ENCODE results near the gene LDAH. TPM values are rescaled to one million over a fixed set of nuclear protein-coding genes. Genes with fewer than 3 reads are reported as not detected.

LDAH gene
- total and polyA plus RNA-seq, 10 of the 15 experiments (the other 5 are each of a cell fraction or from before 2014, with no cell fraction given): 17.9 to 44.7 (median 30.0) TPM

GRCh38 chr2:20671036-20671735 is 151.7 kb downstream of the LDAH start:
- H3K4me1 ChIP-seq (ENCODE audit: control insufficient read depth, insufficient read depth, low read length): peaks cover 18% of the 10 kb centered on the region
- H3K79me2 ChIP-seq (ENCODE audit: control insufficient read depth, insufficient read depth, low read length): no peaks in the 10 kb centered on the region
- in situ Hi-C loops (cut with MboI): loop anchor here (25.0 kb wide), 1 partner anchor 441 kb away; the partner anchor contains the start of gene TDRD15
- no peak overlapping the region for H3K9ac ChIP-seq (ENCODE audit: control insufficient read depth, insufficient read depth, low read length)
- peaks cover 16 to 18% of the 10 kb centered on the region in 2 experiments for H3K27me3 ChIP-seq (replicated peaks in 1 of 2; ENCODE audit: control insufficient read depth in 2 of 2, insufficient read depth in 2 of 2, low read length in 1 of 2)
- FAIRE-seq (no peak), DNase-seq (ENCODE audit: low read depth, low spot score) (no peak), ATAC-seq (no peak)
- intact Hi-C loops (cut with micrococcal nuclease; ENCODE audit: unreplicated experiment): no loop called here
- ChIA-PET CTCF (interaction anchor here (2.3 kb wide), 1 partner anchor 20 kb away, joined by 12 read pairs; the partner anchor contains the start of gene HS1BP3), POLR2A (no interaction called here), SMC1A (ENCODE audit: uncharacterized antibody, unreplicated experiment) (no interaction called here), RAD21 (ENCODE audit: unreplicated experiment) (no interaction called here)
- WGBS (ENCODE audit: insufficient coverage, insufficient replicate concordance, low lambda C conversion rate, missing lambda C conversion rate): 92% methylated on average over 30 of the region's 60 CpGs
- no peak for TF ChIP-seq KAT2A (conservative IDR thresholded peaks at IDR 0.05; ENCODE audit: control insufficient read depth, low read depth, low read length)
- no peak for TF ChIP-seq POLR2AphosphoS5 (IDR thresholded peaks at IDR 0.05; ENCODE audit: low read length)
- no peak for TF ChIP-seq BCLAF1 (IDR thresholded peaks at IDR 0.05)
- TF ChIP-seq ZNF217 (IDR thresholded peaks at IDR 0.05): no peak
- no peak for TF ChIP-seq ZZZ3 (IDR thresholded peaks at IDR 0.05; ENCODE audit: control insufficient read depth, insufficient read length, low read depth)
- TF ChIP-seq BACH1 (IDR thresholded peaks at IDR 0.05; ENCODE audit: borderline replicate concordance): no peak
- no peak for TF ChIP-seq NFYA (IDR thresholded peaks at IDR 0.05; ENCODE audit: borderline replicate concordance, low read depth, low read length)
- TF ChIP-seq NR2F1 (conservative IDR thresholded peaks at IDR 0.05): no peak
- TF ChIP-seq HDAC6 (IDR thresholded peaks at IDR 0.05; ENCODE audit: unreplicated experiment): no peak
- TF ChIP-seq RB1 (IDR thresholded peaks at IDR 0.05; ENCODE audit: borderline replicate concordance): no peak
- TF ChIP-seq SMAD5 (IDR thresholded peaks at IDR 0.05; ENCODE audit: low read depth): no peak
- no peak overlapping the region for H3K27ac ChIP-seq (ENCODE audit: control insufficient read depth, insufficient read depth)
- H4K20me1 ChIP-seq (ENCODE audit: control insufficient read depth, insufficient read depth): no peaks in the 10 kb centered on the region
- H3K4me2 ChIP-seq (ENCODE audit: control insufficient read depth, insufficient read depth): no peak overlapping the region
- H3K36me3 ChIP-seq (ENCODE audit: control insufficient read depth in 2 of 2, insufficient read depth in 2 of 2, low read length in 1 of 2): no peaks in the 10 kb centered on the region
- no TSS peak for BruUV-seq (replicated peaks)
- no peak overlapping the region for H2AFZ ChIP-seq (ENCODE audit: control insufficient read depth, low read depth, low read length)
- H3K9me3 ChIP-seq (replicated peaks; ENCODE audit: control insufficient read depth, insufficient read depth, low read length): no peaks in the 10 kb centered on the region; the same call in 2 of the 3 replicates
- H3K4me3 ChIP-seq: no peak overlapping the region

Data from GM12878 (cell line).